GM06990 (cell line): Measurements from ENCODE around the gene MRPS33.

Source experiments
- DNase-seq: peaks from one replicate; pipeline ENCODE4 v3.0.0-alpha.2; 2011; ENCODE audit not compliant: insufficient read length; ENCODE audit errors: extremely low read depth
- H3K27me3 ChIP-seq: replicated peaks from 2 replicates; pipeline ENCODE4 v1.6.0; 2011; ENCODE audit warnings: low read length; ENCODE audit not compliant: control insufficient read depth, insufficient read depth
- H3K36me3 ChIP-seq: 2 replicates; pipeline ENCODE4 v1.5.1; 2011; ENCODE audit warnings: low read length; ENCODE audit not compliant: control insufficient read depth, insufficient read depth
- H3K4me3 ChIP-seq: replicated peaks from 2 replicates; pipeline ENCODE4 v1.5.1; 2011; ENCODE audit warnings: low read depth, mild to moderate bottlenecking, control low read depth, low read length
- TF ChIP-seq, protein P1 (sequence below): IDR thresholded peaks from 2 replicates; pipeline ENCODE4 v1.5.1; 2011; ENCODE audit warnings: low read length, control low read depth, mild to moderate bottlenecking, inconsistent platforms; ENCODE audit not compliant: insufficient read depth, poor library complexity, severe bottlenecking

Gene MRPS33

DNA sequence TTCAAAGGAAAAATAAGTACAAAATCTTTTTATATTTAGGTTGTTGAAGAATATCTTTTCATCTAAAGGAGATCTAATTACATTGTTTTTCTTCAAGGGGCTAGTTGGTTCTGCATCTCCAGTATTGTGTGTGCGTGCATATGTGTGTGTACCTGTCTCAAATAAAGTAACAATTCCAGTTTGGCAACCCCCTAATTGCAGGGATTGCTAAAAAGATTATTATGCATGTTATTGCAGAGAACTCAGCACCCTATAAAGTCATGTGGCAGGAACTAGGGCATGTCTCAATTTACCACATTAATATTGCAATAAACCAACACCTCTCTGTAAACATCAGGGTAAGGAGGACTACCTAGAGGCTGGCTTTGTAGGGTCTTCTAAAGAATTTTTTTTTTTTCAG lies 37.0 kb downstream of the MRPS33 start:
- no peak overlapping the region for H3K4me3 ChIP-seq
- TF ChIP-seq, protein P1, sequence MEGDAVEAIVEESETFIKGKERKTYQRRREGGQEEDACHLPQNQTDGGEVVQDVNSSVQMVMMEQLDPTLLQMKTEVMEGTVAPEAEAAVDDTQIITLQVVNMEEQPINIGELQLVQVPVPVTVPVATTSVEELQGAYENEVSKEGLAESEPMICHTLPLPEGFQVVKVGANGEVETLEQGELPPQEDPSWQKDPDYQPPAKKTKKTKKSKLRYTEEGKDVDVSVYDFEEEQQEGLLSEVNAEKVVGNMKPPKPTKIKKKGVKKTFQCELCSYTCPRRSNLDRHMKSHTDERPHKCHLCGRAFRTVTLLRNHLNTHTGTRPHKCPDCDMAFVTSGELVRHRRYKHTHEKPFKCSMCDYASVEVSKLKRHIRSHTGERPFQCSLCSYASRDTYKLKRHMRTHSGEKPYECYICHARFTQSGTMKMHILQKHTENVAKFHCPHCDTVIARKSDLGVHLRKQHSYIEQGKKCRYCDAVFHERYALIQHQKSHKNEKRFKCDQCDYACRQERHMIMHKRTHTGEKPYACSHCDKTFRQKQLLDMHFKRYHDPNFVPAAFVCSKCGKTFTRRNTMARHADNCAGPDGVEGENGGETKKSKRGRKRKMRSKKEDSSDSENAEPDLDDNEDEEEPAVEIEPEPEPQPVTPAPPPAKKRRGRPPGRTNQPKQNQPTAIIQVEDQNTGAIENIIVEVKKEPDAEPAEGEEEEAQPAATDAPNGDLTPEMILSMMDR = no peak
- H3K27me3 ChIP-seq = no peaks in the 10 kb centered on the region
- no peak for DNase-seq
- H3K36me3 ChIP-seq = no peaks in the 10 kb centered on the region

DNA sequence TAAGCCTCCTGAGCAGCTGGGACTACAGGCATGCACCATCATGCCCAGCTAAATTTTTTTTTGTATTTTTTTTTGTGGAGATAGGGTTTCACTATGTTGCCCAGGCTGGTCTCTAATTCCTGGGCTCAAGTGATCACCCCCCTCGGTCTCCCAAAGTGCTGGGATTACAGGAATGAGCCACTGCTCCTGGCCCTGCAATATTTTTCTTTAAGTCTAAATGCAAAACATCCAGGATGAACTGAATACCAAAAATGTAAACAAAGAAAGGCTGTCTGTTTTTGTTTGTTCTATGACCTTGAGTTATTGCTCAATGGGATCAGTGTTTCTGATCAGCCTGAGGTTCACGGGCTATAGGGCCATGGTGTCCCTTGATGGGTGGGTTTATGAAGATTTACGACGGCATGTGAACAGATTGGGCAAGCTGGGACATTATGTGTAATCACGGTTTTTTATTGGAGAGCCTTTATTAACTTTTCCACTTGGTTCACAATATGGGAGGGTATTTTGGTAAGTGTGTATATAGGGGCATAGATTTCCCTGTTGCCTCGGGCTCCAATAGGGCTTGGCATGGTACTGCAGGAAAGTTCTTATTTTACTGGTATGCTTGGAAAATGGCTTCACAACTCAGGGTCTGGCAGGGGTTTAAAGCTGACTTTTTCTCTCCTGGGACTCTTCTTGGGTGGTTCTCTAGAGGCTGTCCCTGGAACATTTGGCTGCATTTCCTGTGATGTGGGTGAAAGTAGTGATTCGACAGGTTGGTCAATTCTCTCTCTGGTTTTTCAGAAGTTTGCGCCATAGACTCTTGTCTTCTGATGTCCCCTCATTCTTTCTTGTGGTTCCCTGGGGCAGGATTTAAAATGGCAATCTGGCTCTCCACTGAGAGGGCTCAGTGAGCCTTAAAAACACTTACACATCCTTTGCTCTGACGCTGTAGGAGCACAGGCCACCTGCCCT lies 41.6 kb downstream of the MRPS33 start:
- Histone ChIP-seq H3K4me3 (no peak overlapping the region), H3K36me3 (no peaks in the 10 kb centered on the region), H3K27me3 (no peaks in the 10 kb centered on the region)
- no peak for DNase-seq
- TF ChIP-seq, protein P1 = no peak

DNA sequence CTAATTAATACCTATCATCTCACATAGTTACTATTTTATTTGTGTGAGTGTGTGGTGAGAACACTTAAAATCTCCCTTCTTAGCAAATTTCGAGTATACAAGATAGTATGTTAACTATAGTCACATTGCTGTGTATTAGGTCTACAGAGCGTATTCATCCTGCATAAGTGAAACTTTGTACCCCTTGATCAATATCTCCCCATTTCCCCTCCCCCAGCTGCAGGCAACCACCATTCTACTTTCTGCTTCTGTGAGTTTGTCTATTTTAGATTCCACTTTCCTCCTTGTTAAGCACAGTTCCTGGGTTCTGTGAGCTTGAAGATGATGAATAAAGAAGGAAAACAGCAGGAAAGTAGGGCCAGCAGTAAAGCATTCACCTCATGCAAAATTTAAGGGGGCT lies 42.4 kb downstream of the MRPS33 start:
- Histone ChIP-seq H3K27me3 (no peaks in the 10 kb centered on the region), H3K36me3 (no peaks in the 10 kb centered on the region), H3K4me3 (no peak overlapping the region)
- TF ChIP-seq, protein P1 = no peak
- DNase-seq = no peak

GRCh38 chr7:140967438-140967837 lies 47.3 kb downstream of the MRPS33 start:
- Histone ChIP-seq H3K36me3 (no peaks in the 10 kb centered on the region), H3K4me3 (no peak overlapping the region), H3K27me3 (no peaks in the 10 kb centered on the region)
- TF ChIP-seq, protein P1 = no peak
- no peak for DNase-seq

DNA sequence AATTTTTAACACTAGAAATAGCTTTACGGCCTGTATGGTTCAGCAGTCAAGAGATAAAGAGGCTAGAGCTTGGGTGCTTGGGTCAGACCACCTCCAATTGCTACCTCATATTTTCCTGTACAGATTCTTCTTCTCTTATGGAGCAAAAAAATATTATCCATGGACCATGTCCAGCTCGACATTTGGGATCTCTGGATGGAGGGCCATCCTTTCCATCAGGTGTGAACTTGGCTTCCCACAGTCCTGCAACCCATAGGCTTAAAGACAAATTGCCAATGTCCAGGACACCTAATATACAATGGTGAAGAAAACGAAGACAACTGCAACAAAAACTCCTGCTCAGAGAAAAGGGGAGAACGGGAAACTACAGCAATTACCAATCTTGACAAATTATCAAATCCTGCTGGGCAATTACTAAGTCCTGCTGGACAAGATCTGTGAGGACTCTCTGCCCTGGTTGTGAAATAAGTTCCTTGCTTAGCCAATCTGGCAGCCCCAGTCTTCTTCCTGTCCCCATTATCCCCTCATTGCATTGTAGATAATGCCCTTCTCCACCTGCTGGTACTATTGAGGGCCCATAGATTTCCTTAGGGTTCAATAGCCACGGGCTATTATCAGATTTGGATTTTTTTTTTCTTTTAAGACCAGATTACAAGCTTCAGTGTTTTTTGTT lies 48.1 kb downstream of the MRPS33 start:
- H3K36me3 ChIP-seq = no peaks in the 10 kb centered on the region
- TF ChIP-seq, protein P1 = no peak
- DNase-seq = no peak
- H3K4me3 ChIP-seq = no peak overlapping the region
- no peaks in the 10 kb centered on the region for H3K27me3 ChIP-seq
